Neural cell (in vitro differentiated cells): ENCODE measurements around the gene KLC3.

Experiments
- CTCF ChIP-seq: fragments of 450-650 bp; IDR thresholded peaks from 2 replicates; pipeline ENCODE4 v1.5.1; 2014; ENCODE audit warnings: antibody characterized with exemption, mild to moderate bottlenecking, moderate library complexity; ENCODE audit not compliant: poor library complexity, severe bottlenecking
- EP300 ChIP-seq: fragments of 450-650 bp; conservative IDR thresholded peaks from 2 replicates; pipeline ENCODE4 v1.6.1; 2014; ENCODE audit warnings: antibody characterized with exemption, mild to moderate bottlenecking, moderate library complexity; ENCODE audit not compliant: poor library complexity, severe bottlenecking
- EZH2 ChIP-seq: fragments of 200-600, 300-800 bp; shearing (Covaris generic), sonication (generic); IDR thresholded peaks from 2 replicates; pipeline ENCODE4 v1.6.1; 2014; ENCODE audit warnings: antibody characterized with exemption, low read length, borderline replicate concordance, mild to moderate bottlenecking; ENCODE audit not compliant: insufficient read depth, poor library complexity, severe bottlenecking
- MXI1 ChIP-seq: fragments of 450-650 bp; conservative IDR thresholded peaks from 2 replicates; pipeline ENCODE4 v1.6.1; 2014; ENCODE audit warnings: antibody characterized with exemption, mild to moderate bottlenecking; ENCODE audit not compliant: poor library complexity, severe bottlenecking
- POLR2AphosphoS5 ChIP-seq: IDR thresholded peaks from 2 replicates; pipeline ENCODE4 v1.6.1; 2012
- RAD21 ChIP-seq: fragments of 450-650 bp; conservative IDR thresholded peaks from 2 replicates; pipeline ENCODE4 v1.6.1; 2014; ENCODE audit warnings: antibody characterized with exemption, mild to moderate bottlenecking, moderate library complexity
- REST ChIP-seq: IDR thresholded peaks from 2 replicates; pipeline ENCODE4 v1.6.1; 2012; ENCODE audit warnings: borderline replicate concordance
- SMC3 ChIP-seq: fragments of 450-650 bp; conservative IDR thresholded peaks from 2 replicates; pipeline ENCODE4 v1.6.1; 2014; ENCODE audit warnings: antibody characterized with exemption, mild to moderate bottlenecking, moderate library complexity; ENCODE audit not compliant: poor library complexity
- TAF1 ChIP-seq: IDR thresholded peaks from 2 replicates; pipeline ENCODE4 v1.6.1; 2012; ENCODE audit warnings: low read depth

- TF ChIP-seq CTCF = no peak
- no peak for TF ChIP-seq EP300
- no peak for TF ChIP-seq SMC3
- TF ChIP-seq EZH2 = no peak
- no peak for TF ChIP-seq TAF1
- no peak for TF ChIP-seq POLR2AphosphoS5
- no peak for TF ChIP-seq REST
- no peak for TF ChIP-seq RAD21
- TF ChIP-seq MXI1 = no peak
Measured at GRCh38 chr19:45344621-45345505, 4.3 kb downstream of the KLC3 start.
